IMR-90 (cell line): Measurements from ENCODE around the gene LRP3. TPM values are rescaled to one million over a fixed set of nuclear protein-coding genes. Genes with fewer than 3 reads are reported as not detected.

Source experiments
- ATAC-seq: fragments of 200-7000 bp; cut with Tn5 transposase; 2 replicates; pipeline ENCODE4 v1.9.1; 2020; ENCODE audit warnings: low read depth, mild to moderate bottlenecking, moderate library complexity
- BruUV-seq: library from RNA; stranded (reverse); fragments of 400-500 nt; replicated peaks from 2 replicates; lab custom pipeline; 2021; lab: Mats Ljungman, UMichigan
- CTCF ChIA-PET: fragments of 300-600 bp; formaldehyde crosslinking; extraction: SDS; loops from one replicate; lab custom pipeline; 2021; ENCODE audit warnings: antibody characterized with exemption; lab: Yijun Ruan, JAX
- POLR2A ChIA-PET: fragments of 300-600 bp; sonication (Branson Sonifier 250); formaldehyde crosslinking; loops from one replicate; lab custom pipeline; 2022; ENCODE audit warnings: antibody characterized with exemption; ENCODE audit not compliant: unreplicated experiment; lab: Charles Lee
- DNase-seq: peaks from one replicate; pipeline ENCODE4 v3.0.0; 2013
- H2AFZ ChIP-seq: replicated peaks from 2 replicates; pipeline ENCODE3; 2013; ENCODE audit warnings: low read length, mild to moderate bottlenecking; ENCODE audit not compliant: poor library complexity
- H2AK5ac ChIP-seq: 2 replicates; pipeline ENCODE4 v1.6.1; 2013; ENCODE audit warnings: low read depth, low read length, inconsistent platforms
- H2AK9ac ChIP-seq: replicated peaks from 2 replicates; pipeline ENCODE3; 2013; ENCODE audit warnings: mild to moderate bottlenecking, low read depth, low read length, moderate library complexity; ENCODE audit not compliant: poor library complexity
- H2BK120ac ChIP-seq: 2 replicates; pipeline ENCODE4 v1.6.1; 2013; ENCODE audit warnings: low read depth, low read length, inconsistent platforms
- H2BK15ac ChIP-seq: 3 replicates; pipeline ENCODE4 v1.6.1; 2013; ENCODE audit warnings: low read depth, low read length, inconsistent platforms
- H2BK20ac ChIP-seq: 2 replicates; pipeline ENCODE4 v1.6.1; 2013; ENCODE audit warnings: low read depth, mild to moderate bottlenecking, inconsistent platforms, low read length, moderate library complexity
- H2BK5ac ChIP-seq: 2 replicates; pipeline ENCODE4 v1.6.1; 2013; ENCODE audit warnings: mild to moderate bottlenecking, low read depth, low read length, inconsistent platforms; ENCODE audit not compliant: poor library complexity, severe bottlenecking
- H3K14ac ChIP-seq: replicated peaks from 2 replicates; pipeline ENCODE4 v1.6.1; 2013; ENCODE audit warnings: low read depth, low read length, inconsistent platforms
- H3K18ac ChIP-seq: 2 replicates; pipeline ENCODE4 v1.6.1; 2013; ENCODE audit warnings: low read depth, low read length, control low read depth
- H3K23ac ChIP-seq: 2 replicates; pipeline ENCODE4 v1.6.1; 2013; ENCODE audit warnings: low read depth, low read length, inconsistent platforms
- H3K27ac ChIP-seq: 2 replicates; pipeline ENCODE4 v1.5.1; 2013; ENCODE audit warnings: mild to moderate bottlenecking, control low read depth, low read length; ENCODE audit not compliant: insufficient read depth
- H3K27me3 ChIP-seq: 2 replicates; pipeline ENCODE4 v1.6.1; 2013; ENCODE audit warnings: low read length; ENCODE audit not compliant: control insufficient read depth, insufficient read depth
- H3K36me3 ChIP-seq: 2 replicates; pipeline ENCODE4 v1.6.1; 2013; ENCODE audit warnings: low read length, mixed read lengths; ENCODE audit not compliant: control insufficient read depth, insufficient read depth
- H3K4ac ChIP-seq: 2 replicates; pipeline ENCODE4 v1.6.1; 2013; ENCODE audit warnings: low read depth, low read length, inconsistent platforms
- H3K4me1 ChIP-seq: 2 replicates; pipeline ENCODE4 v1.6.1; 2013; ENCODE audit warnings: low read length, mixed read lengths; ENCODE audit not compliant: control insufficient read depth, insufficient read depth
- H3K4me2 ChIP-seq: 2 replicates; pipeline ENCODE4 v1.6.1; 2013; ENCODE audit warnings: low read depth, mild to moderate bottlenecking, control low read depth, low read length, moderate library complexity
- H3K4me3 ChIP-seq: 2 replicates; pipeline ENCODE4 v1.5.1; 2013; ENCODE audit warnings: low read depth, mild to moderate bottlenecking, control low read depth, low read length, moderate library complexity; ENCODE audit not compliant: insufficient read depth
- H3K56ac ChIP-seq: 2 replicates; pipeline ENCODE4 v1.6.1; 2013; ENCODE audit warnings: low read length, inconsistent platforms; ENCODE audit not compliant: insufficient read depth; ENCODE audit errors: extremely low read depth
- H3K79me1 ChIP-seq, 2 experiments: 2 replicates each; pipeline ENCODE4 v1.6.1; 2013; ENCODE audit warnings: low read length in 2 of 2, inconsistent platforms in 1 of 2, low read depth in 1 of 2
- H3K9ac ChIP-seq: 2 replicates; pipeline ENCODE4 v1.6.1; 2013; ENCODE audit warnings: low read depth, low read length, control low read depth
- H3K9me1 ChIP-seq: 2 replicates; pipeline ENCODE4 v1.6.1; 2013; ENCODE audit warnings: low read length, inconsistent platforms; ENCODE audit not compliant: insufficient read depth
- H3K9me3 ChIP-seq: 2 replicates; pipeline ENCODE4 v1.6.1; 2013; ENCODE audit warnings: low read length; ENCODE audit not compliant: control insufficient read depth, insufficient read depth
- H4K20me1 ChIP-seq: 2 replicates; pipeline ENCODE4 v1.6.1; 2013; ENCODE audit warnings: low read length, inconsistent platforms; ENCODE audit not compliant: insufficient read depth
- H4K5ac ChIP-seq: 2 replicates; pipeline ENCODE4 v1.6.1; 2013; ENCODE audit warnings: mild to moderate bottlenecking, low read depth, low read length, control low read depth
- H4K8ac ChIP-seq, 2 experiments: 2 replicates each; pipeline ENCODE4 v1.6.1; 2013; ENCODE audit warnings: low read depth in 2 of 2, low read length in 2 of 2, control low read depth in 1 of 2, inconsistent platforms in 1 of 2
- H4K91ac ChIP-seq: 2 replicates; pipeline ENCODE4 v1.6.1; 2013; ENCODE audit warnings: low read depth, low read length, inconsistent platforms; ENCODE audit not compliant: insufficient read depth
- BHLHE40 ChIP-seq: fragments of 150-350 bp; IDR thresholded peaks from 2 replicates; pipeline ENCODE4 v1.6.1; 2016; ENCODE audit warnings: mild to moderate bottlenecking, low read depth, low read length
- CHD1 ChIP-seq: IDR thresholded peaks from 2 replicates; pipeline ENCODE4 v1.6.1; 2012; ENCODE audit warnings: low read depth, low read length, improper control_type of control experiment
- NFE2L2 ChIP-seq: fragments of 150-350 bp; IDR thresholded peaks from 2 replicates; pipeline ENCODE4 v1.6.1; 2016; ENCODE audit warnings: low read depth, mild to moderate bottlenecking, low read length
- RCOR1 ChIP-seq: IDR thresholded peaks from 2 replicates; pipeline ENCODE4 v1.6.1; 2012; ENCODE audit warnings: mild to moderate bottlenecking, low read length, improper control_type of control experiment; ENCODE audit not compliant: insufficient replicate concordance
- SMC3 ChIP-seq: fragments of 150-350 bp; IDR thresholded peaks from 2 replicates; pipeline ENCODE4 v1.6.1; 2016; ENCODE audit warnings: low read depth, mild to moderate bottlenecking, antibody characterized with exemption, low read length, moderate library complexity
- WGBS, 2 experiments: methylation state at CpG; one replicate each; pipeline versions ENCODE4 v1.1.5 to v1.1.7; 2013; ENCODE audit warnings: missing lambda C conversion rate in 2 of 2; ENCODE audit not compliant: insufficient read length in 1 of 2; ENCODE audit errors: extremely low coverage in 2 of 2; 5-methylcytosine and 5-hydroxymethylcytosine counted together
- dilution Hi-C: fragments of 300-500 bp; cut with HindIII; formaldehyde crosslinking; loops from one replicate; pipeline ENCODE4 v1.14.3; 2018; ENCODE audit warnings: low sequenced_read_pairs; ENCODE audit not compliant: unreplicated experiment
- in situ Hi-C: fragments of 300-500 bp; cut with MboI; formaldehyde crosslinking; loops from 3 replicates; pipeline ENCODE4 v1.14.3; 2019; ENCODE audit warnings: low sequenced_read_pairs, inconsistent platforms, mixed read lengths
- intact Hi-C: fragments of 100-400 bp; cut with micrococcal nuclease; formaldehyde crosslinking; loops from 2 replicates; pipeline ENCODE4 v1.10.0; 2022
- polyA plus RNA-seq, 3 experiments: library from polyadenylated mRNA; depleted of rRNA; stranded (reverse); fragments of >200 nt; gene quantifications; 2 replicates each; pipeline ENCODE4 v1.2.3, GENCODE V29; 2012; ENCODE audit warnings: low replicate concordance in 1 of 3
- total RNA-seq: library from RNA; depleted of rRNA; stranded (reverse); fragments of >200 nt; gene quantifications from 2 replicates; pipeline ENCODE4 v1.2.3, GENCODE V29; 2012
- TF ChIP-seq, protein P1 (sequence below): conservative IDR thresholded peaks from 2 replicates; pipeline ENCODE4 v1.5.1; 2012; ENCODE audit warnings: mild to moderate bottlenecking, low read depth, low read length, improper control_type of control experiment
- TF ChIP-seq, protein P2 (sequence below): fragments of 150-350 bp; IDR thresholded peaks from 2 replicates; pipeline ENCODE4 v1.6.1; 2016; ENCODE audit warnings: low read depth, mild to moderate bottlenecking, low read length, moderate library complexity, borderline replicate concordance

The LRP3 gene
- total and polyA plus RNA-seq, 2 of the 4 experiments (the other 2 are of a cell fraction), result 8.4 to 20.2 TPM

DNA sequence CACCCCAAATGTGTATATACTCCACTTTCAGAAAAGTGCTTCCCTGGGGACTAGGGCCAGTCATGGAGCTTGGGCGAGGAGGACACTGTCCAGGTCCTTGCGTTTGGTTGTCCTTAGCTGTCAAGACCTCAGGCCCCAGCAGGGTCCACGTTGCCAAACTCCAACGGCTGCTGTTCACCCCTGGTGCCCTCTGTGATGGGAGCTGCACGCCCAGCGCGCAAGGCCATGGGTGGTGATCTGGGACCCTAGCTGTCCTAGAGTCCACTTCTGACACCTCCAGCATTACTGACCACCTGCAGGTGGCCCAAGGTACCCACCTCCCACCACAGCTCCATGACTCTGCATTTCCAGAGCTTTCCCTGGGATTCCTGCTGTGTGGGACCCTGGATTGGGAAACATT is 4.0 kb downstream of the LRP3 start:
- ATAC-seq, result no peak
- no peak overlapping the region for H2AK5ac ChIP-seq
- peaks cover 7% of the 10 kb centered on the region for H3K36me3 ChIP-seq

More for the DNA sequence above, 4.0 kb downstream of the LRP3 start:
- H4K8ac ChIP-seq, result no peak overlapping the region
- H3K9me1 ChIP-seq, result peaks cover 3% of the 10 kb centered on the region; the same call in 1 of the 2 replicates
- no TSS peak for BruUV-seq
- H4K91ac ChIP-seq, result no peak overlapping the region
- in situ Hi-C loops (no loop called here), intact Hi-C loops (no loop called here), dilution Hi-C loops (no loop called here)
- H2BK5ac ChIP-seq, result no peak overlapping the region
- peaks cover 12% of the 10 kb centered on the region for H4K20me1 ChIP-seq
- H3K23ac ChIP-seq, result no peak overlapping the region
- no peak overlapping the region for H2BK20ac ChIP-seq
- no peak overlapping the region for H2AFZ ChIP-seq
- 88% methylated on average over 3 of the region's 7 CpGs; no CpG with 5 or more reads in 1 of the 2 experiments for WGBS, 2 experiments
- H2AK9ac ChIP-seq, result no peak overlapping the region
- H3K4me1 ChIP-seq, result peaks cover 3% of the 10 kb centered on the region; the same call in 1 of the 2 replicates
- DNase-seq, result no peak
- H3K27me3 ChIP-seq, result peaks cover 5% of the 10 kb centered on the region; the same call in 1 of the 2 replicates
- TF ChIP-seq, protein P1, sequence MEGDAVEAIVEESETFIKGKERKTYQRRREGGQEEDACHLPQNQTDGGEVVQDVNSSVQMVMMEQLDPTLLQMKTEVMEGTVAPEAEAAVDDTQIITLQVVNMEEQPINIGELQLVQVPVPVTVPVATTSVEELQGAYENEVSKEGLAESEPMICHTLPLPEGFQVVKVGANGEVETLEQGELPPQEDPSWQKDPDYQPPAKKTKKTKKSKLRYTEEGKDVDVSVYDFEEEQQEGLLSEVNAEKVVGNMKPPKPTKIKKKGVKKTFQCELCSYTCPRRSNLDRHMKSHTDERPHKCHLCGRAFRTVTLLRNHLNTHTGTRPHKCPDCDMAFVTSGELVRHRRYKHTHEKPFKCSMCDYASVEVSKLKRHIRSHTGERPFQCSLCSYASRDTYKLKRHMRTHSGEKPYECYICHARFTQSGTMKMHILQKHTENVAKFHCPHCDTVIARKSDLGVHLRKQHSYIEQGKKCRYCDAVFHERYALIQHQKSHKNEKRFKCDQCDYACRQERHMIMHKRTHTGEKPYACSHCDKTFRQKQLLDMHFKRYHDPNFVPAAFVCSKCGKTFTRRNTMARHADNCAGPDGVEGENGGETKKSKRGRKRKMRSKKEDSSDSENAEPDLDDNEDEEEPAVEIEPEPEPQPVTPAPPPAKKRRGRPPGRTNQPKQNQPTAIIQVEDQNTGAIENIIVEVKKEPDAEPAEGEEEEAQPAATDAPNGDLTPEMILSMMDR, result no peak
- TF ChIP-seq CHD1, result no peak
- TF ChIP-seq BHLHE40, result no peak
- no peak for TF ChIP-seq RCOR1
- no peak for TF ChIP-seq SMC3
- TF ChIP-seq, protein P2, sequence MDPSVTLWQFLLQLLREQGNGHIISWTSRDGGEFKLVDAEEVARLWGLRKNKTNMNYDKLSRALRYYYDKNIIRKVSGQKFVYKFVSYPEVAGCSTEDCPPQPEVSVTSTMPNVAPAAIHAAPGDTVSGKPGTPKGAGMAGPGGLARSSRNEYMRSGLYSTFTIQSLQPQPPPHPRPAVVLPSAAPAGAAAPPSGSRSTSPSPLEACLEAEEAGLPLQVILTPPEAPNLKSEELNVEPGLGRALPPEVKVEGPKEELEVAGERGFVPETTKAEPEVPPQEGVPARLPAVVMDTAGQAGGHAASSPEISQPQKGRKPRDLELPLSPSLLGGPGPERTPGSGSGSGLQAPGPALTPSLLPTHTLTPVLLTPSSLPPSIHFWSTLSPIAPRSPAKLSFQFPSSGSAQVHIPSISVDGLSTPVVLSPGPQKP, result no peak
- no peak for TF ChIP-seq NFE2L2
- H3K4me3 ChIP-seq, result no peak overlapping the region
- no peaks in the 10 kb centered on the region for H3K9me3 ChIP-seq
- H2BK120ac ChIP-seq, result no peak overlapping the region
- H2BK15ac ChIP-seq, result no peak overlapping the region
- no peak overlapping the region for H3K18ac ChIP-seq
- ChIA-PET CTCF (no interaction called here), POLR2A (no interaction called here)
- no peak overlapping the region for H3K56ac ChIP-seq
- H3K27ac ChIP-seq, result no peak overlapping the region
- no peak overlapping the region for H3K4me2 ChIP-seq
- no peak overlapping the region for H4K5ac ChIP-seq
- H3K9ac ChIP-seq, result no peak overlapping the region
- H3K4ac ChIP-seq, result no peak overlapping the region
- H3K79me1 ChIP-seq, result peaks cover 0 to 17% of the 10 kb centered on the region in 2 experiments; a peak in 1 of 4 replicates
- no peak overlapping the region for H3K14ac ChIP-seq
